H1 (cell line): ENCODE results near the gene LILRB4. TPM values are rescaled to one million over a fixed set of nuclear protein-coding genes. Genes with fewer than 3 reads are reported as not detected.

ENCODE experiments used
- CTCF ChIA-PET: fragments of 300-600 bp; sonication (Branson Sonifier 250); formaldehyde crosslinking; loops from one replicate; lab custom pipeline; 2021; ENCODE audit not compliant: partially characterized antibody; lab: Charles Lee
- POLR2A ChIA-PET: fragments of 300-600 bp; sonication (Branson Sonifier 250); formaldehyde crosslinking; loops from one replicate; lab custom pipeline; 2021; ENCODE audit warnings: inconsistent platforms; ENCODE audit not compliant: partially characterized antibody; lab: Charles Lee
- DNase-seq, 2 experiments: peaks; one replicate each; pipeline versions ENCODE4 v3.0.0 to v3.0.0-alpha.2; 2010 to 2022; ENCODE audit warnings: low spot score in 2 of 2, low read depth in 1 of 2, mixed read lengths in 1 of 2
- FAIRE-seq: peaks from 2 replicates; lab custom pipeline; 2011; peaks lifted over from hg19 to GRCh38; lab: Jason Lieb, UNC
- H2AFZ ChIP-seq: 2 replicates; pipeline ENCODE4 v1.8.1; 2012; ENCODE audit warnings: low read length, inconsistent platforms
- H2AK5ac ChIP-seq: 2 replicates; pipeline ENCODE4 v1.6.1; 2013; ENCODE audit warnings: low read depth, low read length
- H2BK120ac ChIP-seq: replicated peaks from 2 replicates; pipeline ENCODE3; 2013; ENCODE audit warnings: low read depth, low read length, inconsistent platforms
- H2BK12ac ChIP-seq: 2 replicates; pipeline ENCODE4 v1.6.1; 2013; ENCODE audit warnings: low read depth, low read length
- H2BK15ac ChIP-seq: 2 replicates; pipeline ENCODE4 v1.6.1; 2013; ENCODE audit warnings: low read length
- H2BK20ac ChIP-seq: 2 replicates; pipeline ENCODE4 v1.6.1; 2013; ENCODE audit warnings: low read length
- H2BK5ac ChIP-seq: 2 replicates; pipeline ENCODE4 v1.6.1; 2013; ENCODE audit warnings: low read depth, low read length
- H3K14ac ChIP-seq: 2 replicates; pipeline ENCODE4 v1.6.1; 2013; ENCODE audit warnings: inconsistent platforms; ENCODE audit not compliant: insufficient read length
- H3K18ac ChIP-seq: 2 replicates; pipeline ENCODE4 v1.6.1; 2013; ENCODE audit warnings: low read length; ENCODE audit errors: extremely low read depth
- H3K23ac ChIP-seq: 2 replicates; pipeline ENCODE4 v1.6.1; 2013; ENCODE audit warnings: inconsistent platforms; ENCODE audit not compliant: insufficient read length
- H3K23me2 ChIP-seq: 2 replicates; pipeline ENCODE4 v1.6.1; 2013; ENCODE audit warnings: low read depth, low read length
- H3K27ac ChIP-seq: 2 replicates; pipeline ENCODE4 v1.6.1; 2011; ENCODE audit warnings: low read depth, low read length, inconsistent platforms
- H3K27me3 ChIP-seq, 4 experiments: replicated peaks in 1 of 4; 1 replicate in 1 of 4; 2 replicates in 3 of 4; pipeline versions ENCODE4 v1.6.1 to v1.8.1; 2011 to 2013; ENCODE audit warnings: low read length in 3 of 4, mild to moderate bottlenecking in 3 of 4, inconsistent platforms in 2 of 4, mixed read lengths in 2 of 4, moderate library complexity in 1 of 4; ENCODE audit not compliant: control insufficient read depth in 3 of 4, insufficient read depth in 3 of 4; ENCODE audit errors: extremely low read depth in 1 of 4
- H3K36me3 ChIP-seq, 4 experiments: 2 replicates each; pipeline versions ENCODE4 v1.6.1 to v1.8.1; 2011 to 2013; ENCODE audit warnings: mild to moderate bottlenecking in 4 of 4, low read length in 3 of 4, moderate library complexity in 2 of 4, control low read depth in 1 of 4, inconsistent platforms in 1 of 4; ENCODE audit not compliant: insufficient read depth in 4 of 4, control insufficient read depth in 2 of 4
- H3K4ac ChIP-seq: replicated peaks from 2 replicates; pipeline ENCODE3; 2013; ENCODE audit warnings: low read length, low read depth, mixed read lengths, inconsistent platforms; ENCODE audit not compliant: insufficient read length
- H3K4me1 ChIP-seq, 4 experiments: replicated peaks in 1 of 4; 1 replicate in 1 of 4; 2 replicates in 3 of 4; pipeline versions ENCODE4 v1.6.1 to v1.8.1; 2011 to 2013; ENCODE audit warnings: low read length in 3 of 4, inconsistent platforms in 2 of 4, mixed read lengths in 1 of 4; ENCODE audit not compliant: insufficient read depth in 4 of 4, control insufficient read depth in 3 of 4
- H3K4me2 ChIP-seq, 2 experiments: 2 replicates each; pipeline versions ENCODE4 v1.6.1 to v1.8.1; 2011 to 2013; ENCODE audit warnings: low read depth in 2 of 2, low read length in 2 of 2, control low read depth in 1 of 2, inconsistent platforms in 1 of 2, mild to moderate bottlenecking in 1 of 2; ENCODE audit not compliant: insufficient read depth in 1 of 2
- H3K4me3 ChIP-seq, 4 experiments: fragments of 200-600, 300-600 bp in 1 of 4; sonication (generic), shearing (Covaris generic), sonication (Bioruptor Twin) in 1 of 4; 2 replicates each; pipeline versions ENCODE4 v1.5.1 to v1.8.1; 2011 to 2016; ENCODE audit warnings: low read length in 4 of 4, low read depth in 3 of 4, control low read depth in 2 of 4, inconsistent platforms in 2 of 4, mild to moderate bottlenecking in 2 of 4, mixed read lengths in 1 of 4, moderate library complexity in 1 of 4; ENCODE audit not compliant: insufficient read depth in 2 of 4; ENCODE audit errors: extremely low read depth in 1 of 4
- H3K56ac ChIP-seq: replicated peaks from 2 replicates; pipeline ENCODE3; 2013; ENCODE audit warnings: low read depth, mild to moderate bottlenecking, mixed read lengths, low read length, inconsistent platforms; ENCODE audit not compliant: insufficient read length
- H3K79me1 ChIP-seq: 2 replicates; pipeline ENCODE4 v1.6.1; 2013; ENCODE audit warnings: low read depth, low read length, control low read depth
- H3K79me2 ChIP-seq, 2 experiments: 2 replicates each; pipeline versions ENCODE4 v1.6.1 to v1.8.1; 2012 to 2013; ENCODE audit warnings: low read length in 2 of 2, mild to moderate bottlenecking in 2 of 2, inconsistent platforms in 1 of 2; ENCODE audit not compliant: insufficient read depth in 2 of 2, control insufficient read depth in 1 of 2
- H3K9ac ChIP-seq, 4 experiments: replicated peaks in 1 of 4; 1 replicate in 1 of 4; 2 replicates in 3 of 4; pipeline versions ENCODE4 v1.6.1 to v1.8.1; 2011 to 2013; ENCODE audit warnings: low read depth in 3 of 4, low read length in 3 of 4, control low read depth in 2 of 4, mild to moderate bottlenecking in 2 of 4, moderate library complexity in 2 of 4, inconsistent platforms in 1 of 4; ENCODE audit errors: extremely low read depth in 1 of 4
- H3K9me3 ChIP-seq, 2 experiments: 2 replicates each; pipeline versions ENCODE4 v1.6.1 to v1.8.1; 2012 to 2013; ENCODE audit warnings: mild to moderate bottlenecking in 2 of 2, moderate library complexity in 2 of 2, control low read depth in 1 of 2, inconsistent platforms in 1 of 2, low read depth in 1 of 2, low read length in 1 of 2, mixed read lengths in 1 of 2; ENCODE audit not compliant: insufficient read depth in 2 of 2
- H4K20me1 ChIP-seq, 2 experiments: replicated peaks in 1 of 2; 2 replicates each; pipeline versions ENCODE3 to v1.8.1; 2011 to 2013; ENCODE audit warnings: inconsistent platforms in 2 of 2, low read length in 2 of 2, mild to moderate bottlenecking in 1 of 2; ENCODE audit not compliant: insufficient read depth in 2 of 2, control insufficient read depth in 1 of 2
- H4K5ac ChIP-seq: 2 replicates; pipeline ENCODE4 v1.6.1; 2013; ENCODE audit warnings: low read length, low read depth, mixed read lengths, inconsistent platforms; ENCODE audit not compliant: insufficient read length
- H4K8ac ChIP-seq: 2 replicates; pipeline ENCODE4 v1.8.0; 2013; ENCODE audit warnings: mild to moderate bottlenecking, moderate library complexity, low read length, inconsistent platforms; ENCODE audit not compliant: insufficient read depth; ENCODE audit errors: extremely low read depth
- H4K91ac ChIP-seq: replicated peaks from 2 replicates; pipeline ENCODE3; 2013; ENCODE audit warnings: low read length, mixed read lengths, inconsistent platforms; ENCODE audit not compliant: insufficient read length
- ASH2L ChIP-seq: fragments of 200-600, 300-600 bp; sonication (generic); IDR thresholded peaks from one replicate; pipeline ENCODE4 v1.7.1; 2017; ENCODE audit warnings: low read length
- CTCF ChIP-seq, 3 experiments: IDR thresholded peaks; 1 replicate in 2 of 3; 2 replicates in 1 of 3; pipeline versions ENCODE4 v1.5.1 to v1.6.1; 2011; ENCODE audit warnings: low read length in 3 of 3, mild to moderate bottlenecking in 3 of 3, inconsistent platforms in 2 of 3, low read depth in 1 of 3, moderate library complexity in 1 of 3; ENCODE audit not compliant: insufficient read depth in 1 of 3; ENCODE audit errors: control extremely low read depth in 1 of 3
- JUND ChIP-seq: IDR thresholded peaks from 2 replicates; pipeline ENCODE4 v1.6.1; 2011; ENCODE audit warnings: mild to moderate bottlenecking, improper control_type of control experiment, low read length
- KDM5A ChIP-seq: fragments of 200-600 bp; IDR thresholded peaks from 2 replicates; pipeline ENCODE4 v1.7.1; 2012; ENCODE audit warnings: mild to moderate bottlenecking, low read length, inconsistent platforms, mixed read lengths
- PHF8 ChIP-seq: fragments of 200-600 bp; sonication (generic); conservative IDR thresholded peaks from 2 replicates; pipeline ENCODE4 v1.7.1; 2012; ENCODE audit warnings: low read depth, mild to moderate bottlenecking, inconsistent platforms, low read length, moderate library complexity
- RBBP5 ChIP-seq: IDR thresholded peaks from 2 replicates; pipeline ENCODE4 v1.7.1; 2012; ENCODE audit warnings: low read depth, mild to moderate bottlenecking, inconsistent platforms, low read length, moderate library complexity, borderline replicate concordance
- SIX5 ChIP-seq: IDR thresholded peaks from 2 replicates; pipeline ENCODE4 v1.6.1; 2011; ENCODE audit warnings: mild to moderate bottlenecking, low read depth, low read length
- TAF1 ChIP-seq: IDR thresholded peaks from 2 replicates; pipeline ENCODE4 v1.6.1; 2011; ENCODE audit warnings: mild to moderate bottlenecking, low read depth, low read length
- TCF12 ChIP-seq: IDR thresholded peaks from 2 replicates; pipeline ENCODE4 v1.6.1; 2011; ENCODE audit warnings: low read depth, mild to moderate bottlenecking, low read length
- WGBS, 2 experiments: shearing (Covaris generic) in 1 of 2; methylation state at CpG; one replicate each; pipeline versions ENCODE4 v1.1.6 to v1.1.7; 2013 to 2015; ENCODE audit warnings: low lambda C conversion rate in 2 of 2, mixed read lengths in 2 of 2, inconsistent platforms in 1 of 2, low coverage in 1 of 2, missing lambda C conversion rate in 1 of 2; ENCODE audit not compliant: insufficient replicate concordance in 2 of 2, insufficient coverage in 1 of 2, insufficient read length in 1 of 2; ENCODE audit errors: extremely low coverage in 1 of 2, missing lambda C conversion rate in 1 of 2; 5-methylcytosine and 5-hydroxymethylcytosine counted together
- polyA plus RNA-seq, 7 experiments: library from polyadenylated mRNA; depleted of rRNA in 3 of 7; stranded (reverse) in 5 of 7; unstranded in 2 of 7; fragments of >200 nt in 5 of 7; fragments of 200-250 nt in 2 of 7; gene quantifications; 1 replicate in 5 of 7; 2 replicates in 1 of 7; 4 replicates in 1 of 7; pipeline versions ENCODE4 v1.2.1 to v1.2.3, GENCODE V29; 2011 to 2013; ENCODE audit warnings: missing spikeins in 2 of 7, mixed read lengths in 2 of 7
- total RNA-seq: library from RNA; stranded (reverse); fragmentation: NEBNext Ultra II Directional; extraction: Animal tissue kit (Norgen Biotek cat#: 25700); gene quantifications from 2 replicates; pipeline ENCODE4 v1.2.1, GENCODE V29; 2021

LILRB4 gene
- total and polyA plus RNA-seq, 2 of the 8 experiments (the other 6 are each of a cell fraction or from before 2014, with no cell fraction given), result not detected

- no peak overlapping the region for H2BK15ac ChIP-seq
- TF ChIP-seq JUND, result no peak
- TF ChIP-seq RBBP5, result no peak
- no peak for TF ChIP-seq SIX5
- no peak for TF ChIP-seq CTCF (IDR thresholded peaks at IDR 0.05; ENCODE audit: control extremely low read depth in 1 of 3, insufficient read depth in 1 of 3, low read depth in 1 of 3, low read length in 3 of 3)
- no peak for TF ChIP-seq KDM5A
- TF ChIP-seq TAF1, result no peak
- TF ChIP-seq ASH2L, result no peak
- no peak for TF ChIP-seq TCF12
- no peak for TF ChIP-seq PHF8
- H3K23ac ChIP-seq, result no peak overlapping the region
- no peak overlapping the region for H4K91ac ChIP-seq
- no peak overlapping the region for H2BK20ac ChIP-seq
- H3K36me3 ChIP-seq, result no peaks in the 10 kb centered on the region
- no peaks in the 10 kb centered on the region for H3K79me1 ChIP-seq
- H3K27me3 ChIP-seq, result no peaks in the 10 kb centered on the region
- no peak overlapping the region for H3K4me2 ChIP-seq
- no peaks in the 10 kb centered on the region for H3K79me2 ChIP-seq
- POLR2A ChIA-PET, result no interaction called here
- no peak overlapping the region for H3K27ac ChIP-seq
- H2BK5ac ChIP-seq, result no peak overlapping the region
- no peak overlapping the region for H3K14ac ChIP-seq
- no peak overlapping the region for H2AFZ ChIP-seq
- no peak overlapping the region for H4K5ac ChIP-seq
- no peak for DNase-seq
- no peak overlapping the region for H3K56ac ChIP-seq
- no peak overlapping the region for H3K18ac ChIP-seq
- 58% methylated on average over 4 of the region's 4 CpGs; no CpG with 5 or more reads in 1 of the 2 experiments for WGBS, 2 experiments
- H3K4me1 ChIP-seq, result no peaks in the 10 kb centered on the region
- no peak overlapping the region for H3K4me3 ChIP-seq
- CTCF ChIA-PET, result no interaction called here
- H4K8ac ChIP-seq, result no peak overlapping the region
- H2AK5ac ChIP-seq, result no peak overlapping the region
- no peak for FAIRE-seq
- peaks cover 47 to 81% of the 10 kb centered on the region in 2 experiments for H3K9me3 ChIP-seq
- no peak overlapping the region for H2BK120ac ChIP-seq
- no peak overlapping the region for H3K4ac ChIP-seq
- H2BK12ac ChIP-seq, result no peak overlapping the region
- no peaks in the 10 kb centered on the region for H4K20me1 ChIP-seq
- H3K9ac ChIP-seq, result no peak overlapping the region
- H3K23me2 ChIP-seq, result no peaks in the 10 kb centered on the region
Observed at GRCh38 chr19:54707962-54708361, 45.2 kb downstream of the LILRB4 start.
